ENCODE measurements around the gene MPP7.

Gene MPP7

GRCh38 chr10:28332726-28333125, 29.9 kb upstream of the MPP7 start:
- ATAC-seq (ENCODE audit: low read depth), result no peak
- Histone ChIP-seq H3K27ac (ENCODE audit: poor library complexity, severe bottlenecking) (no peak overlapping the region), H3K4me1 (ENCODE audit: insufficient read depth, poor library complexity, severe bottlenecking) (peaks cover 25% of the 10 kb centered on the region), H3K4me3 (ENCODE audit: severe bottlenecking) (no peak overlapping the region), H3K27me3 (ENCODE audit: insufficient read depth, poor library complexity, severe bottlenecking) (no peaks in the 10 kb centered on the region), H3K9me3 (ENCODE audit: severe bottlenecking) (no peaks in the 10 kb centered on the region), H3K36me3 (ENCODE audit: low read depth) (no peaks in the 10 kb centered on the region)
- no peak for TF ChIP-seq CTCF (IDR thresholded peaks at IDR 0.05; ENCODE audit: poor library complexity, severe bottlenecking)
- DNase-seq (ENCODE audit: low spot score), result no peak

- no peak for DNase-seq (ENCODE audit: low spot score)
Observed at GRCh38 chr10:28331841-28332240, 29.0 kb upstream of the MPP7 start.

GRCh38 chr10:28331066-28331465, 28.2 kb upstream of the MPP7 start:
- Histone ChIP-seq H3K9me3 (ENCODE audit: severe bottlenecking) (no peaks in the 10 kb centered on the region), H3K4me1 (ENCODE audit: insufficient read depth, poor library complexity, severe bottlenecking) (peaks cover 39% of the 10 kb centered on the region), H3K36me3 (ENCODE audit: low read depth) (no peaks in the 10 kb centered on the region), H3K27me3 (ENCODE audit: insufficient read depth, poor library complexity, severe bottlenecking) (no peaks in the 10 kb centered on the region), H3K4me3 (ENCODE audit: severe bottlenecking) (no peak overlapping the region), H3K27ac (ENCODE audit: poor library complexity, severe bottlenecking) (peak overlapping the region; percentile 33)
- ATAC-seq (ENCODE audit: low read depth), result no peak
- no peak for TF ChIP-seq CTCF (IDR thresholded peaks at IDR 0.05; ENCODE audit: poor library complexity, severe bottlenecking)
- no peak for DNase-seq (ENCODE audit: low spot score)

More at GRCh38 chr10:28331841-28332240, 29.0 kb upstream of the MPP7 start:
- TF ChIP-seq CTCF (IDR thresholded peaks at IDR 0.05; ENCODE audit: poor library complexity, severe bottlenecking), result no peak
- Histone ChIP-seq H3K27me3 (ENCODE audit: insufficient read depth, poor library complexity, severe bottlenecking) (no peaks in the 10 kb centered on the region), H3K27ac (ENCODE audit: poor library complexity, severe bottlenecking) (peak overlapping the region; percentile 33), H3K36me3 (ENCODE audit: low read depth) (no peaks in the 10 kb centered on the region), H3K4me1 (ENCODE audit: insufficient read depth, poor library complexity, severe bottlenecking) (peaks cover 34% of the 10 kb centered on the region), H3K4me3 (ENCODE audit: severe bottlenecking) (no peak overlapping the region), H3K9me3 (ENCODE audit: severe bottlenecking) (no peaks in the 10 kb centered on the region)
- peak; percentile 90 for ATAC-seq (ENCODE audit: low read depth)

GRCh38 chr10:28328346-28328745, 25.5 kb upstream of the MPP7 start:
- no peaks in the 10 kb centered on the region for H3K36me3 ChIP-seq (ENCODE audit: low read depth)
- no peak overlapping the region for H3K4me3 ChIP-seq (ENCODE audit: severe bottlenecking)
- no peaks in the 10 kb centered on the region for H3K27me3 ChIP-seq (ENCODE audit: insufficient read depth, poor library complexity, severe bottlenecking)
- H3K4me1 ChIP-seq (ENCODE audit: insufficient read depth, poor library complexity, severe bottlenecking), result peaks cover 33% of the 10 kb centered on the region
- no peak for TF ChIP-seq CTCF (IDR thresholded peaks at IDR 0.05; ENCODE audit: poor library complexity, severe bottlenecking)
- ATAC-seq (ENCODE audit: low read depth) (no peak), DNase-seq (ENCODE audit: low spot score) (no peak)
- H3K27ac ChIP-seq (ENCODE audit: poor library complexity, severe bottlenecking), result peak overlapping the region; percentile 25
- no peaks in the 10 kb centered on the region for H3K9me3 ChIP-seq (ENCODE audit: severe bottlenecking)

GRCh38 chr10:28327491-28327880, 24.6 kb upstream of the MPP7 start:
- ATAC-seq (ENCODE audit: low read depth), result peak; percentile 63
- no peak overlapping the region for H3K4me3 ChIP-seq (ENCODE audit: severe bottlenecking)

More at GRCh38 chr10:28327491-28327880, 24.6 kb upstream of the MPP7 start:
- DNase-seq (ENCODE audit: low spot score), result no peak
- no peaks in the 10 kb centered on the region for H3K27me3 ChIP-seq (ENCODE audit: insufficient read depth, poor library complexity, severe bottlenecking)
- TF ChIP-seq CTCF (IDR thresholded peaks at IDR 0.05; ENCODE audit: poor library complexity, severe bottlenecking), result no peak
- no peaks in the 10 kb centered on the region for H3K36me3 ChIP-seq (ENCODE audit: low read depth)
- H3K27ac ChIP-seq (ENCODE audit: poor library complexity, severe bottlenecking), result peak overlapping the region; percentile 25
- no peaks in the 10 kb centered on the region for H3K9me3 ChIP-seq (ENCODE audit: severe bottlenecking)
- H3K4me1 ChIP-seq (ENCODE audit: insufficient read depth, poor library complexity, severe bottlenecking), result peaks cover 29% of the 10 kb centered on the region

Measured in RWPE2 (cell line).